ENCODE results near the gene PECR. TPM values are rescaled to one million over a fixed set of nuclear protein-coding genes. Genes with fewer than 3 reads are reported as not detected.

PECR gene
- total and polyA plus RNA-seq, 2 of the 13 experiments (the other 11 are each of a cell fraction or from before 2014, with no cell fraction given): 151 to 153 TPM

DNA sequence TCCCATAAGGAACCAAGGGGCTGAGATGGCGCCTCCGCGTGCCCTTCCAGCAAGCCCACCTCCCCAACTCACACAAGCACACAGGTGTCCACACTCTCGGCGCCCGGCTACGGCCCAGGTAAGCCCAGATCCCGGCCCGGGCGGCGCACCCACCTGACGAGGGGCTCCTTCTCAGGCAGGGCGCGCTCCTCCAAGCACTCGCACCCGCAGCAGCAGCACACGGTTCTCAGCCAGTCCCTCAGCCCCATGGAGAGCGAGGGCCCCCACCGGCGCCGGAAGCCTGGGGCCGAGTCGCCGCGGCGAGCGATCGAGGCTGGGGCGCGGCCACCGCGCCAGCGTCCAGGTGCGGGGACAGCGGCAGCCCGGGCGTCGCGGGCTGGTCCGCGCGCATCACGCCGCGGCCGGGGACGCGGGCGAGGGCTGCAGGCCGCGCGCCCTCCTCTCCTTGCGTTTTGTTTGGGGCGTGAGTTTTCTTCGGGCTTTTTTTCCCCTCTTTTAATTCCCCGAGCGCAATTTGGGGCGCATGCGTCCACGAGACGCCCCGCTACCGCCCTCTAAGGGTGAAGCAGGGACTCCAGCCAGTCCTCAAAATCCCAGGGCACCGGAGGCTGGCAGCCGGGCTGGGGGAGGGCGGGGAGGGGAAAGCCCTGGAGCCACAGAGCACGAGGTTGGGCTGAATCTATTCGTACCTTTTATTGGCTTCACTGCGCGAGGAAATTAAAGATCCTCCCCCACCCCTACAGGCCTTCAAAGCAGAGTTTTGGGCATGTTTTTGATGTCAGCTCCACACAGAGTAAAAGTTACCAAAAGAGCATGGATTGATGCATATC lies 68.3 kb downstream of the PECR start, which contains the start of gene MREG (continued):
- TF ChIP-seq, protein P1, sequence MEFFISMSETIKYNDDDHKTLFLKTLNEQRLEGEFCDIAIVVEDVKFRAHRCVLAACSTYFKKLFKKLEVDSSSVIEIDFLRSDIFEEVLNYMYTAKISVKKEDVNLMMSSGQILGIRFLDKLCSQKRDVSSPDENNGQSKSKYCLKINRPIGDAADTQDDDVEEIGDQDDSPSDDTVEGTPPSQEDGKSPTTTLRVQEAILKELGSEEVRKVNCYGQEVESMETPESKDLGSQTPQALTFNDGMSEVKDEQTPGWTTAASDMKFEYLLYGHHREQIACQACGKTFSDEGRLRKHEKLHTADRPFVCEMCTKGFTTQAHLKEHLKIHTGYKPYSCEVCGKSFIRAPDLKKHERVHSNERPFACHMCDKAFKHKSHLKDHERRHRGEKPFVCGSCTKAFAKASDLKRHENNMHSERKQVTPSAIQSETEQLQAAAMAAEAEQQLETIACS (CRISPR knock-in tag; IDR thresholded peaks at IDR 0.05): no peak
- TF ChIP-seq HMGA1 (CRISPR knock-in tag; conservative IDR thresholded peaks at IDR 0.05) (no peak), ZNF121 (CRISPR knock-in tag; IDR thresholded peaks at IDR 0.05) (no peak), ZNF143 (CRISPR knock-in tag; IDR thresholded peaks at IDR 0.05) (no peak), SPEN (CRISPR knock-in tag; IDR thresholded peaks at IDR 0.05; ENCODE audit: low read depth) (no peak), ZFP41 (CRISPR knock-in tag; IDR thresholded peaks at IDR 0.05; ENCODE audit: borderline replicate concordance) (no peak), ZBTB3 (CRISPR knock-in tag; IDR thresholded peaks at IDR 0.05; ENCODE audit: borderline replicate concordance, low read depth) (no peak), NR3C1 (CRISPR knock-in tag; IDR thresholded peaks at IDR 0.05) (no peak), NFIB (CRISPR knock-in tag; IDR thresholded peaks at IDR 0.05; ENCODE audit: borderline replicate concordance) (no peak), ESRRA (CRISPR knock-in tag; IDR thresholded peaks at IDR 0.05; ENCODE audit: low read depth) (0 out of 2 replicates have a peak, but pooled peaks have one; percentile 51), JARID2 (CRISPR knock-in tag; IDR thresholded peaks at IDR 0.05; ENCODE audit: insufficient replicate concordance) (no peak), ZNF484 (CRISPR knock-in tag; IDR thresholded peaks at IDR 0.05; ENCODE audit: borderline replicate concordance, low read depth) (no peak)
- TF ChIP-seq, protein P2, sequence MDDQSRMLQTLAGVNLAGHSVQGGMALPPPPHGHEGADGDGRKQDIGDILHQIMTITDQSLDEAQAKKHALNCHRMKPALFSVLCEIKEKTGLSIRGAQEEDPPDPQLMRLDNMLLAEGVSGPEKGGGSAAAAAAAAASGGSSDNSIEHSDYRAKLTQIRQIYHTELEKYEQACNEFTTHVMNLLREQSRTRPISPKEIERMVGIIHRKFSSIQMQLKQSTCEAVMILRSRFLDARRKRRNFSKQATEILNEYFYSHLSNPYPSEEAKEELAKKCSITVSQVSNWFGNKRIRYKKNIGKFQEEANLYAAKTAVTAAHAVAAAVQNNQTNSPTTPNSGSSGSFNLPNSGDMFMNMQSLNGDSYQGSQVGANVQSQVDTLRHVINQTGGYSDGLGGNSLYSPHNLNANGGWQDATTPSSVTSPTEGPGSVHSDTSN (CRISPR knock-in tag; IDR thresholded peaks at IDR 0.05; ENCODE audit: borderline replicate concordance): no peak
- TF ChIP-seq, protein P3, sequence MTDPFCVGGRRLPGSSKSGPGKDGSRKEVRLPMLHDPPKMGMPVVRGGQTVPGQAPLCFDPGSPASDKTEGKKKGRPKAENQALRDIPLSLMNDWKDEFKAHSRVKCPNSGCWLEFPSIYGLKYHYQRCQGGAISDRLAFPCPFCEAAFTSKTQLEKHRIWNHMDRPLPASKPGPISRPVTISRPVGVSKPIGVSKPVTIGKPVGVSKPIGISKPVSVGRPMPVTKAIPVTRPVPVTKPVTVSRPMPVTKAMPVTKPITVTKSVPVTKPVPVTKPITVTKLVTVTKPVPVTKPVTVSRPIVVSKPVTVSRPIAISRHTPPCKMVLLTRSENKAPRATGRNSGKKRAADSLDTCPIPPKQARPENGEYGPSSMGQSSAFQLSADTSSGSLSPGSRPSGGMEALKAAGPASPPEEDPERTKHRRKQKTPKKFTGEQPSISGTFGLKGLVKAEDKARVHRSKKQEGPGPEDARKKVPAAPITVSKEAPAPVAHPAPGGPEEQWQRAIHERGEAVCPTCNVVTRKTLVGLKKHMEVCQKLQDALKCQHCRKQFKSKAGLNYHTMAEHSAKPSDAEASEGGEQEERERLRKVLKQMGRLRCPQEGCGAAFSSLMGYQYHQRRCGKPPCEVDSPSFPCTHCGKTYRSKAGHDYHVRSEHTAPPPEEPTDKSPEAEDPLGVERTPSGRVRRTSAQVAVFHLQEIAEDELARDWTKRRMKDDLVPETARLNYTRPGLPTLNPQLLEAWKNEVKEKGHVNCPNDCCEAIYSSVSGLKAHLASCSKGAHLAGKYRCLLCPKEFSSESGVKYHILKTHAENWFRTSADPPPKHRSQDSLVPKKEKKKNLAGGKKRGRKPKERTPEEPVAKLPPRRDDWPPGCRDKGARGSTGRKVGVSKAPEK (CRISPR knock-in tag; IDR thresholded peaks at IDR 0.05; ENCODE audit: borderline replicate concordance): no peak
- TF ChIP-seq, protein P4, sequence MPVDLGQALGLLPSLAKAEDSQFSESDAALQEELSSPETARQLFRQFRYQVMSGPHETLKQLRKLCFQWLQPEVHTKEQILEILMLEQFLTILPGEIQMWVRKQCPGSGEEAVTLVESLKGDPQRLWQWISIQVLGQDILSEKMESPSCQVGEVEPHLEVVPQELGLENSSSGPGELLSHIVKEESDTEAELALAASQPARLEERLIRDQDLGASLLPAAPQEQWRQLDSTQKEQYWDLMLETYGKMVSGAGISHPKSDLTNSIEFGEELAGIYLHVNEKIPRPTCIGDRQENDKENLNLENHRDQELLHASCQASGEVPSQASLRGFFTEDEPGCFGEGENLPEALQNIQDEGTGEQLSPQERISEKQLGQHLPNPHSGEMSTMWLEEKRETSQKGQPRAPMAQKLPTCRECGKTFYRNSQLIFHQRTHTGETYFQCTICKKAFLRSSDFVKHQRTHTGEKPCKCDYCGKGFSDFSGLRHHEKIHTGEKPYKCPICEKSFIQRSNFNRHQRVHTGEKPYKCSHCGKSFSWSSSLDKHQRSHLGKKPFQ (CRISPR knock-in tag; IDR thresholded peaks at IDR 0.05; ENCODE audit: insufficient replicate concordance): no peak
- TF ChIP-seq, protein P5, sequence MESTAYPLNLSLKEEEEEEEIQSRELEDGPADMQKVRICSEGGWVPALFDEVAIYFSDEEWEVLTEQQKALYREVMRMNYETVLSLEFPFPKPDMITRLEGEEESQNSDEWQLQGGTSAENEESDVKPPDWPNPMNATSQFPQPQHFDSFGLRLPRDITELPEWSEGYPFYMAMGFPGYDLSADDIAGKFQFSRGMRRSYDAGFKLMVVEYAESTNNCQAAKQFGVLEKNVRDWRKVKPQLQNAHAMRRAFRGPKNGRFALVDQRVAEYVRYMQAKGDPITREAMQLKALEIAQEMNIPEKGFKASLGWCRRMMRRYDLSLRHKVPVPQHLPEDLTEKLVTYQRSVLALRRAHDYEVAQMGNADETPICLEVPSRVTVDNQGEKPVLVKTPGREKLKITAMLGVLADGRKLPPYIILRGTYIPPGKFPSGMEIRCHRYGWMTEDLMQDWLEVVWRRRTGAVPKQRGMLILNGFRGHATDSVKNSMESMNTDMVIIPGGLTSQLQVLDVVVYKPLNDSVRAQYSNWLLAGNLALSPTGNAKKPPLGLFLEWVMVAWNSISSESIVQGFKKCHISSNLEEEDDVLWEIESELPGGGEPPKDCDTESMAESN (CRISPR knock-in tag; conservative IDR thresholded peaks at IDR 0.05): 0 out of 2 replicates have a peak, but pooled peaks have one; percentile 30
- TF ChIP-seq, protein P6, sequence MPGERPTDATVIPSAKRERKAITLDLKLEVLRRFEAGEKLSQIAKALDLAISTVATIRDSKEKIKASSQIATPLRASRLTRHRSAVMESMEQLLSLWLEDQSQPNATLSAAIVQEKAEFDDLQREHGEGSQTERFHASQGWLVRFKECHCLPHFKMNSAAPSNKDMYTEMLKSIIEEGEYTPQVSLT (CRISPR knock-in tag; IDR thresholded peaks at IDR 0.05; ENCODE audit: borderline replicate concordance, low read depth): no peak
